AML-193 (cell line): ENCODE data around the gene FRMD4A.
A peak's percentile ranks its signal among the peaks of the same experiment; 100 is the strongest.

Source experiments
- DNase-seq, 2 experiments: peaks; one replicate each; lab custom pipeline; 2025; lab: John Stamatoyannopoulos, UW

FRMD4A gene

DNA sequence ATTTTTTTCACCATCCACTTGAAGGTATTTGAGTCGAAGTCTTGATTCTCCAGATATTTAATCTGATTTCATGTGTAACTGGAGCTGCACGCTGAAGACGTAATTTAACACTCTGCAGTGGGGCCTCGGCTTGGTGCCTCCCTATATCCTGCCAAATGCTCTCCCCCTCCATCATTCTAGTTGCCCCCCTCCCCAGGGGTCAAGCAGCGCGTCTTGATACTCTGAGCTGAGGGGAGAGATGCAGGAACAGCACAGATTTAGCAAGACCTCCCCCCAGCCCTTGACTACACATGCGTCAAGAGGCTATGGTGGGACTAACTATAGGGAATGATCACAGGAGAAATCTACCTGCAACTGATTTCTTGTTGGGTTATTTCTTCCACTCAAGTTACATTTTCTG, 658.2 kb downstream of the FRMD4A start:
- no peak for DNase-seq

DNA sequence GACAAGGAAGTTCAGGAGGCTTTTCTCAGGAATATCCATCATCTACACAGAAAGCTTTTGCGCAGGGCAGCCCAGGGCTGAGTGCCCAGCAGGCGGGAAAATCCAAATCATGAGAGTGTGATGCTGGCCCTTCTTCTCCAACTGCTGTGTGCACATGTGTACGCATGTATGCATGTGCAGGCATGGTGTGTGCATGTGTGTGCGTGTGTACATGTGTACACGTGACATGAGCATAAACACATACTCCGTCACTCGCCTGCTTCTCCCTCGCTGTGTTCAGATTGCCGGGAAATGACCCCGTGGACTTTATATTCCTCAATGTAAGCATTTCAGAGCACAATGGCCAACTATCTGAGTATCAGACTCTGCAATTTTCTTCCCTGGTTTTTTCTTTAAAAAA, 658.8 kb downstream of the FRMD4A start:
- no peak for DNase-seq

DNA sequence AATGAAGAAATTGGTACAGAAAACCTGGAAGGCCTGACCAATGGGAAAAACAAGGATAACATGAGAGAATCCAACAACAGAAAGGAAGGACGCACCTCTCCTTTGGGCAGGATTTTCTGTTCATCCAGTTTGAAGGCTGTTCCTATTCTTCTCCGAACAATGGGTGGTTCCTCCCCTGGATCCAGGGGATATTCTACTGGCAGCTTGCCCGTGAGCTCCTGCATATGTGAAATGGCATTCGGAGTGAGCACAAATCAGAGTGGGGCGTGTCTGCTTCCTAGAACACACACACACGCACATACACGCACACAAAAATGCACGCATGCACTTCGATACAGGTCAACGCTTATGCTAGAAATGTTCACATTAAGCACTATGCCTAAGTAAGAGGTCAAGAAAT, 660.4 kb downstream of the FRMD4A start:
- no peak for DNase-seq

DNA sequence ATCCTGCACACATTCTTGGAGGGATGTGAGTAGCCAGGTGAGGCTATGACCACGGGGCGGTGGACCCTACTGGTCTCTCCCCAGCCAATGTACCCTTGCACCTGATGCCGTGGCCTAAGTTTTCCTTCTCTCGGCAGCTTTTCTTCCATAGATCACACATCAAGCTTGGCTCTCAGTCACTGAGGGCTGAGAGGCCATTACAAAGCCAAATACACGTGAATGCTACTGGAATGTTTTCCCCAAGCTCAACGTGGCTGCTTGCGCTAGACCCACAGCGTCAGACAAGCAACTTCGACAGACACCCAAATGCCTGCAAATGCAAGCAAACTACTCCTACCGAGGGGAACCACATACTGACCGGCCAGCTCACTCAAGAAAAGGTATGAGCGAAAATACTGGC, 660.8 kb downstream of the FRMD4A start:
- DNase-seq, result no peak

DNA sequence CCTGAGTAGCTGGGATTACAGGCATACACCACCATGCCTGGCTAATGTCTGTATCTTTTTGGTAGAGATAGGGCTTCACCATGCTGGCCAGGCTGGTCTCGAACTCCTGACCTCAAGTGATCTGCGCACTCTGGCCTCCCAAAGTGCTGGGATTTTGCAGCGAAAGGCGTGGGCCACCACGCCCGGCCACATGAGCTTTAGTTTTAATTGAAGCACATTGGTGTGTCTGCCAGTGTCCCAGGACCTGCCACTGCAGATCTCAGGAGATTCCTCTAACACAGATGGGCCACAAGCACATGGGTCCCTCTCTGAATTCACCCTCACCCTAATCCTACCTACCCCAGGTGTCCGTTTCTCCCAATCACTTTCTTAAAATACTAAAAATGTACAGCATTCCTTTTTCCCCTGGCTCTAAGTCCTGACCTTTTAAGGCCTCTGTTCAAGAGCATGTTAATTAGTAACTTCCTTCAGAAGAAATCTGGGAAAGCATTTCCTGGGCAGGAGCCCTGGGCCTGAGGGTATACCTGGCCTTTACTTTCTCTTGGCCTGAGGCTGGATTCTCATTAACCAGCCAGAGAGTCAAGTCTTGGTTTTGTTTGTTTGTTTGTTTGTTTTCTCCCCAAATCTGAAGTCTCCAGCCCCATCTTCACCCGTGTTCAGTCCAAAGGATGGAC, 661.4 kb downstream of the FRMD4A start:
- no peak for DNase-seq

DNA sequence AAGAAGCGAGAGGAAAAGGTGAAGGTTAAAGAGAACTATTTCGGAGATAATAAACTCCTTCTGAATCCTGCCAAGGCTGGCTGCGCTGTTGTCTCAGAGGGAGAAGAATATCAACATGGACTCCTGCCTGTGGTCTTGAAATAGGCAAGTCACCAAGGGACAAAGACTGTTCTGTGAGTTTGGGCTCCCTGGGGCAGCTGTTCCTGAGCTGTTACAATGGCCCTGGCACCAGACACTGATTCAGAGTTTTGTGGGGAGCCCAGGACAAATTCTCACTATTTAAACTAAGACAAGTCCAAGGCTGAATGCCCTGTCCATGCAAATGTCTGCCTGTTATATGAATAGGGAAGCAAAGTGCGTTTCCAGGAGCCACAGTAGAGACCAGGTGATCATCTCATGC, 662.6 kb downstream of the FRMD4A start:
- DNase-seq, result no peak

DNA sequence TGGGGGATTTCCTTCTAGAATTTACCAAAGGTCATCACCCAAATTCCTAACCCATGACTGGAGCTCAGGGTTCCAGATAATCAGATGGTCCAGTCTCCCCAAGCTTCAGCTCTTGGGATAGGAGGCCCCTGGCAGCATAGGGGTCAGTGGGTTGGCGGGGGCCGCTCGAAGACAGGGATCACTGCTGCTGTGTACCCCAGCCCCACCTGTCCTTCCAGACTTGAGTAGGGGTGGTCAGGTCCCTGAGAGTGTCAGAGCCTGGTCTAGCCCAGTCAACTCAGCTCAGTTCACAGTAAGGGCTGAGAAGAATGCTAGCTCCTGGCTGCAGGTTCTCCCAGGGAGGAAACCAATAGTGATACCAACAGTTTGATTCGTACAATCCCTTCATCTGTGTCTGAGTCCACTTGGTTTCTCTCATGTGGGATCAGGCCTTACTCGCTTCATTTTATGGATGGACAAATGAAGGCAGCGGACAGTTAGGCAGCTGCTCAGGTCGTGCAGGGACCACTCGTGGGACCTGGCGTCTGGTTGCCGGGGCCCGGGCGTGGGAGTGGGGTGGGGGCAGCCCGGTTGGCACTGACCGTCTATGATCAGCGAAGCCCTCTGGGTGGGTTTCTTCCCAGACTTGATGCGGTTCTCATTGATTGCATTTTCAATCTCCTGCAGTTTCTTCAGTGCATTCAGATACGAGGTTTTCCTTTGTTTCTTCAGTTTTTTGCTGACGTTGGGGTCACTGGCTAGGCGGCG, 665.0 kb downstream of the FRMD4A start:
- DNase-seq, result no peak

DNA sequence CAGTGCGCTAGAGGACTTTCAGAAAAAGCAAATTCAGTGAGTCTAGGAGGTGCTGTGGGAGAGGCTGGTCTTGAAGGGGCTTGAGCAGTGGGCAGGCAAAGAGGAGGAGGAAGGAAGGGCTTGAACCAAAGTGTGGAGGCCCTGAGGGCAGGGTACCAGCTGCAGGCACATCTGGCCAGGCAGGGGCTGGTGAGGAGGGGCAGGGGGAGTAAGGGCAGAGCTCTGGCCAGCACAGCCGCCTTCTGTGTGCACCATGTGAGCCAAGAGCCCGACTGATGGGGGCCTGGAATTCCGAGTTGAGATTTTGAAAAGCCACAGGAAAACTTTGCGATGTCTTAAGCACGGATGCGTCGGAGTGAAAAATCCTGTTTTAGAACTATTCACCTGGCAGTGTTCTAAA, 669.5 kb downstream of the FRMD4A start:
- DNase-seq, result no peak

DNA sequence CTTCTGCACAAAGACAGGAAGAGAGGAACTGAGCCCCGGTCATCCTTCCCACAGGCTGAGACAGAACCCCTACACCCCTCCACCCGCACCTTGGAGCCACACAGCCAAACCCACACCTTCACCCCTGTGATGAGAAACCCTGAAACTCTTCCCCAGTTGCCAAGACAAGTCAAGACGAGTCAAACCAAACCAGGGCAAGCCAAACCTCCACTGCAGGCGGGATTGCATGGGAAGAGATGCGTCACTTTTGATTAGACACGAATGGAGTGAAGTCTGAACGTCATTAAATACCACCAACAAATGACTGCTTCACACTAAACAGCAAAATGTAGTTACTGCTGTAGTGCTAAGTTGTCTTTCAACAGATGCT, 670.2 kb downstream of the FRMD4A start:
- DNase-seq, result no peak

DNA sequence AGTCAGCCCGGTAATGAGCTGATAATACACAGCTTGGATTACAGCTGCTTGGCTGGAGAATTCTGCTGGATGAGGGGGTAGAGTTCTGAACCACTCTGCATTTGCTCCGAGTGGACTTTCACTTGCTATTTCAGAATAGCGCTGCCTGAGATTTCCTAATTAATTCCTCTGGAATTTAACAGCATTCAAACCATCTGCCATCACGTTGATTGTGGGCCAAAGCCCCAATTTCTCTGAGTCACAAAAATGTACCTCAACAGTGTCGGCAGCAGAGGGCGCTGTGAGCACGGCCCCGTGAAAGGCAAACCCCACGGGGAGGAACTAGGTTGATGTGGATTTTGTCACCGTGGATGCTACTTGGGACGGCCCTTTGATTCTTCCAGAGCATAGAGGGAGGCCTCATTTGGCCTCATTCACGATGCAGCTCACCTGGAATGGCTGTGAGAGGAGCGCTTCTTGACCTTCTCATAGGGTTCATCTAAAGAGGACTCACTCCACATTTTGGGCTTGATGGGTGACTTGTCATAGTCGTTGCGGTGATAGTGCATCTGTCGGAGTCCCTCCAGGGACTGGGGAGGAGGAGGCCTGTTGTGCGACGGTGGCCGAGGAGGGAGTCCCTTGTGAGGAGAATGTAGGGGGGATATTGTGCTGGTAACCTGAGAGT, 670.7 kb downstream of the FRMD4A start:
- peak; percentile 29 to 42 for DNase-seq

DNA sequence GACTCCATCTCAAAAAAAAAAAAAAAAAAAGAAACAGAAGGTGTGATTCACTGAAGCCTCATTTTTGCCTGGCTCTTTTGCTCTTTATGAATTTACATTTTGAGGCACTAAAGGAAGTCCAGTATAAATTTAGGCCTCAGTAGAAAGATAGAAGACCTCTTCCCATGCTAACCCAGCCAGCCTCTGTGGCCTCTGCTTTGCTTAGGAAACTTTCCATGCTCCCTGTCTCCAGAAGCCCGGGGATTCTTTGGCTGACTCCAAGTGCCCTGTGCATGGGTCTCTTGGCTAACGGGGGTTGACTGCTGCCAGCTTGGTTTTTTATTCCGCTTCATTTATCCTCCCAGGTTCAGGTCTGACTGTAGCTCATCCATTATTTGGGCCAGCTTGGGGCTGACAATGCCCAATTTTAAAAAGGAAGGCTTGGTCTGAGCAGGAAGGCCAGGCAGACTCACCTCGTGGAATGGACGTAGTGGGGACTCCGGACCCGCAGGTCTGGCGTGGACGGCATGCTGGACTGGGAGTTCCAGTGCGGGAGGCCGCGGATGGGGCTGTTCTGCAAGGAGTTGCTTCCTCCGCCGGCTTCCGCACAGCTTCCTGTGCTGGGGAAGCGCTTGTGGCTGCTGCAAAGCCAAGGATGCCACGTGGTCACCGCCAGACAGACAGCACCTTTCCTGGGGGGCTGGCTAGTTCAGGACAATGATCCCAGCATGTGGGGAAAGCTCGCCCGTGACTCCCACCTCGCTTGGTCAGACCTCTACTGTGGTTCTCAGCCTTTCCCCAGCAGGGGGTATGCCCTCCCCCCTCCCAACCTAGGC, 671.6 kb downstream of the FRMD4A start:
- no peak for DNase-seq

DNA sequence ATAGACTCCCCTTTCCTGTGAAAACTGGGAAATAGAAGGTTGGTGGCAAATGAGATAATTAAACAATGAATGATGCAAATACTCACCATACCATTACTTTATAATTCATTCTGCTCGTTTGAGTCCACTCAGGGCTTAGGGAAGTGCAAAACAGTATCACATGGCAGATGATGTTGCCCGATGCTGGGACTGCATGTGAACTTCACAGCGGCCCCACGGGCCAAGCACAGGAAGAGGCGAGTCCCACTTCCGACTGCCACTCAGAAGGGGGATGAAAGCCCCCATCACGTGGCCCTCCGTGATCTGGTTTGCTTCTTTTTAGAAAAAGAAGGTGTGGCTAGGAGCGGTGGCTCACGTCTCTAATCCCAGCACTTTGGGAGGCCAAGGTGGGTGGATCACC, 672.5 kb downstream of the FRMD4A start:
- DNase-seq, result no peak

DNA sequence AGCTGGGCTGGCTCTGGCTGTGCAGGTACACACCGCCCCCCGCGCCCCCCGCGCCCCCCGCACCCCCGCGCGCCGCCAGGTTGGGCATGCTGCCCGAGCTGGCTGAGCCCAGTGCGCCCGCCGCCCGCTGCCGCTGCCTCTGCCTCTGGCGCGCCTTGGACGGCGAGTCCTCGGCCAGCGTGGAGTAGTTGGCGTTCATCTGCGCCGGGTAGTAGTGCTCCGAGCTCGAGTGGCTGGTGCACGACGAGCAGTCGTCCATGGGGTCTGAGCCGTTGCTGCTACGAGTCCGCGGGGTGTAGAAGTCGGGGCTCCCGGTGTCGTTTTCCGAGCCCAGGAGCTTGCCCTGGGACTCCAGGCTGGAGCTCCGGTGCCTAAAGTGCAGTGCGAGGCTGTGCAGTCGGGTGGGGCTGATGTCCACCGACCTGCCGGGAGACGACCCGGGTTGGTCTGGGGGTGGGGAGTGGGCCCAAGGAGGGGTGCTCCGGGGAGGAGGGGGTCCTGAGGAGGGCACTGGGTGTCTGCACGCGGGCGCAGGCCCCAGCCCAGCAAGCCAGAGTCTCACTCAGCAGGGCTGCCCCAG, 673.5 kb downstream of the FRMD4A start:
- no peak for DNase-seq

DNA sequence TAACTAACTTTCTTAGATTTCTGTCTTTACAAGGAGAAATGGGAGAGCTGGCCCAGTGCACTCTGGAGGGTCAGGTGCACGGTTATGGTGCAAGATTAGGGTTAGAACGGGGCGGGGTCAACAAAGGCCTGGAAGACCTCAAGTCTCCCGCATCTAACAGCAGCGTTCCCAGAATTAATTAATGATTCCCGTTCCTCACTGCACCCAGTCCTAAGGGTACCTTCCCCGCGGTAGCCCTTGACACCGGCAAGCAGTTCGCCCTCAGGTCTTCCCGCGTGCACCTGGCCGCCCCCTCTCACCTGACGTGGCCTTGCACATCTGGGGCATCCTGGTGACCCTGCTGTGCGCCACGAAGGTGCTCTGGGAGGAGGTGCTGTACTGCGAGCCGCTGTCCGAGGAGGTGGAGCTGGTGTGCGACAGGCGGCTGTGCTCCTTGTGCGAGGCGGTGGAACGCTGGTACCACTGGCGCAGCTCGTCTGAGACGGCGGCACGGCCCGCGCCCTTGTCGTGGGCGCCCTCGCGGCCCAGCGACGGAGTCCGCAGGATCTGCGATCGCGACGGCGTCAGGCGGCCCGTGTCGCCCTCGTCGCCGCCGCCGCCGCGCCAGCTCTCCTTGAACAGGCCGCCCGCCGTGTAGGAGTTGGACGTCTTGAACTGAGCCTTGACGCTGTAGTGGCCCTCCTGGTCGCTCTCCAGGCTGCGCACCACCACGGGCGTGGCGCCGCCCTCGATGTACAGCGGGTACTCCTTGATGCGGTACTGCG, 674.2 kb downstream of the FRMD4A start:
- DNase-seq, result no peak

DNA sequence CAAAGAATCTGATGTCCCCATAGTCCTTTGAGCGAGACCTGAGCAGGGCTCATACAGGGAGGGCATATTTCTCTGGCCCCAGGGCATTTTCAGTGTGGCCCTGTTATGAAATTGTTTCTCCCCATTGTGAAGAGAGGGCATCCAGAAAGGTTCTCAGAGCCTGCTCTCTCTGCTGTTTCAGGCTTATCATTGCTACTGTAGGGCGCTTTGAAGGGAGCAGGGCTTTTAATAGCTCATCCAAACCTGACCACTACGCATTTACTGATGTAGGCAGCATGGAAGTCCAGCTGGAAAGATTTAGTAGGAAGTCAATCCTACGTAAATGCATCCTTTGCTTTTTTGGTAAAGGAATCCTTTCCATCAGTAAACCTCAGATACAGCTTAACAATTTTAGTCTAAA, 675.9 kb downstream of the FRMD4A start:
- DNase-seq, result no peak

DNA sequence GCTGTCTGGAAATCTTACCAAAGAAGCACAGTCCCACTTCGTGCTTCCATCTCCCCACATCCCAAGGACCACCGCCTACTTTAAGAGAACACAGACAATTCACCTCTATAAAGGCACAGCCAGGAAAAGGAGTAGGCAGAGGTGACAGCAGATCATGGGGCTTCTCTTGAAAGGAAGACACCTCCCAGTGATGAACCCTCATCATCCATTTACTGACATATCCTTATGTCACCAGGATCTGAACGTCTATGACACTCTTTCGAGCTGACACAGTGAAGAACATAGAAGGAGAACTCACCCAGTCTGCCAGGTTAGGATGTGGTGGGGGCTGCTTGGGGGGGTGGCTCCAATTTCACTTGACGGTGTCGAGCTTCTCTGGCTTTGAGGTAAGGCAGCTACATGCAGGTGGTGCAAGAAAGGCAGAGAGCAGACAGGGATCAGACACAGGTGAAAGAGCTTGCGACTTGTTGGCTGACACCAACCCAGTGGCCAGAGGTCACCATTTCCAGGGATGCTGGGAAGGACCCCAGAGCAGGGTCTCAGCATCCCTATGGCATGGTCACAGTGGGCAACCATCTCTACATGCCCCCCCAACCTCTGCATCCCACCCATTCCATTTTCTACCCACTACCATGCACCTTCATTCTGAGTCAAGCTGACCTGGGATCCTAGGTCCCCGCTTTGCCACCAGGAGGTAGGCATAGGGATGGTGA, 676.5 kb downstream of the FRMD4A start:
- no peak for DNase-seq

DNA sequence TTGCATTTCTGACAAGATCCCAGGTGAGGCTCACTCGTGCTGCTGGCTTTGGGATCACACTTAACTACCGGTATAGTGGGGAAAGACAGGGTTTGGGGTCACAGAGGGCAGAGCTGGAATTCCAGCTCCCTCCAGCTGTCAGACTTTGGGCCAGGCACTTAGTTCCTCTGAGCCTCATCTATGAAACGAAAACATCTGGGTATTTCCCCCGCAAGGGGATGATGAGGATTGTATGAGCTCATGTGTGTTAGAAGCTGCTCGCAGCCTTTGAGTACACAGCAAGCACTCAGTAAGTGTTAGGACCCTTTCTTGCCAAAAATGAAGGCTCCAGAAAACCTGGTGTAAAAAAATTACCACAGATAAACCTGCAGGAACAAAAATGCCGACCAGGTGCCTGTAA, 677.9 kb downstream of the FRMD4A start:
- no peak for DNase-seq

DNA sequence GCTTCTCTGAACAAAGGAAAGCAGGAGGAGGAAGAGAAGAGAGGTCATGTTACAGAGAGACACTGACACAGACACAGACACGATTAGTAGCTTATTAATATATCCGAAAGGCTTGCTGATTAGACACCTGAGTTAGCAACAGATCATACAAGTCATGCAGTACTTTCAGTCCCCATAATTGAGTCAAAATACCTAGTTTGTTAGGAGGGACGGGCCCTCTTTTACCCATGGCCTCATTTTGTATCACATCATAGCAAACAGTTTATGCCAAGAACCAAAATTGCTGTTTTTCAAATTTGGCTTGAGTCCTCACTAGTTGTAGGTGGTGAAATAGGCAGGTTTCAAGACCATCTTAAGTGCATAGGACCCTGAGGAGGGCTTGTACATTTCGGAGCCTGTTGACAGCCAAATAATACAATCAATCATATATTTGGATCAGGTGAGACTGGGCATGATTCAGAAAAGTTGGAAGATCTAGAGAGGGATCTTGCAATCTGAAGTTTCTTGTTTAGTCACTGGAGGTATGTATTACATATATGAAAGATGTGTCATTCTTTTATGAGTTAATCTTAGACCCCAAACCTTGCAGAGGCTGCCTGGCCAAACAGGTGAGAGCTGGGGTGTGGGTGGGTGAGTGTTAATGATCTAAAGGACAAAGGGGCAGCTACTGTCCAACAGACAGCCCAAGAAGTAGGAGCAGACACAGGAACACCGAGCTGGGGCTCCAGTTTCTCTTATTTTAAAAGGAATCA, 678.6 kb downstream of the FRMD4A start:
- no peak for DNase-seq

DNA sequence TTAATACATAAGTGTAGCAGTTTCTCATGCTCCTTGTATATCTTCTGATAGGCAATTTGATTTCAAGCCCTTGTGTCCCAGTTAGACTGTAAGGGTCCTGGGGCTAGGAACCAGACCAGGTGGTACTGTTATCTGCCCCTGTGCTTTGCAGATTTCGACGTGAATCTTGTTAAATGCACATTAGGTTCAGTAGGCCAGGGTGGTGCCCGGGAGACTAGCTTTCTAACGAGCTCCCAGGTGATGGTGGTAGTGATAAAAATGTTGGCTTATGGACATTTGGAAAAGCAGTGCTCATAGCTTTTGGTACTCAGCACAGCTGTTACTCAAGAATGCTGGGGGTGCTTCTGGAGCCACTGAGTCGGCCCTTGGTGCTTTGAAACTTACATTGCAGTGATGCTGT, 679.8 kb downstream of the FRMD4A start:
- no peak for DNase-seq
